Astrocyte (in vitro differentiated cells and primary cell): ENCODE results near the gene MBD5. TPM values are rescaled to one million over a fixed set of nuclear protein-coding genes. Genes with fewer than 3 reads are reported as not detected.

Experiments used
- DNase-seq: peaks from one replicate; pipeline ENCODE4 v3.0.0-alpha.2; 2010; ENCODE audit warnings: low read depth
- FAIRE-seq: peaks from 2 replicates; lab custom pipeline; 2011; peaks lifted over from hg19 to GRCh38; lab: Jason Lieb, UNC
- H2AFZ ChIP-seq: 2 replicates; pipeline ENCODE4 v1.6.0; 2012; ENCODE audit warnings: low read depth, low read length, inconsistent platforms
- H3K27ac ChIP-seq: 2 replicates; pipeline ENCODE4 v1.5.1; 2011; ENCODE audit warnings: low read depth, low read length, inconsistent platforms
- H3K27me3 ChIP-seq: 2 replicates; pipeline ENCODE4 v1.6.0; 2011; ENCODE audit warnings: low read length, inconsistent platforms; ENCODE audit not compliant: insufficient read depth
- H3K36me3 ChIP-seq: 2 replicates; pipeline ENCODE4 v1.5.1; 2011; ENCODE audit warnings: low read length, inconsistent platforms; ENCODE audit not compliant: insufficient read depth
- H3K4me1 ChIP-seq: 2 replicates; pipeline ENCODE4 v1.5.1; 2011; ENCODE audit warnings: low read length, inconsistent platforms; ENCODE audit not compliant: insufficient read depth
- H3K4me2 ChIP-seq: 2 replicates; pipeline ENCODE4 v1.6.0; 2012; ENCODE audit warnings: low read length, inconsistent platforms
- H3K4me3 ChIP-seq: 2 replicates; pipeline ENCODE4 v1.5.1; 2011; ENCODE audit warnings: low read depth, mild to moderate bottlenecking, low read length, inconsistent platforms; ENCODE audit not compliant: insufficient read depth
- H3K79me2 ChIP-seq: 2 replicates; pipeline ENCODE4 v1.6.0; 2012; ENCODE audit warnings: mild to moderate bottlenecking, low read length, inconsistent platforms; ENCODE audit not compliant: insufficient read depth
- H3K9ac ChIP-seq: 2 replicates; pipeline ENCODE4 v1.6.0; 2012; ENCODE audit warnings: mild to moderate bottlenecking, low read length, inconsistent platforms
- H3K9me3 ChIP-seq: 2 replicates; pipeline ENCODE4 v1.5.1; 2012; ENCODE audit warnings: low read depth, mild to moderate bottlenecking, low read length, inconsistent platforms; ENCODE audit not compliant: insufficient read depth
- H4K20me1 ChIP-seq: 2 replicates; pipeline ENCODE4 v1.6.0; 2012; ENCODE audit warnings: low read length, inconsistent platforms; ENCODE audit not compliant: insufficient read depth
- H3K27ac Mint-ChIP-seq: one replicate; pipeline ENCODE4 v1.8.0; 2021; ENCODE audit warnings: mild to moderate bottlenecking, mixed read lengths; ENCODE audit not compliant: unreplicated experiment
- H3K27me3 Mint-ChIP-seq: one replicate; pipeline ENCODE4 v1.8.0; 2021; ENCODE audit warnings: low read depth, mixed read lengths; ENCODE audit not compliant: unreplicated experiment
- H3K36me3 Mint-ChIP-seq: one replicate; pipeline ENCODE4 v1.8.0; 2021; ENCODE audit warnings: low read depth, mixed read lengths; ENCODE audit not compliant: unreplicated experiment
- H3K4me1 Mint-ChIP-seq: one replicate; pipeline ENCODE4 v1.8.0; 2021; ENCODE audit warnings: low read depth, mixed read lengths; ENCODE audit not compliant: unreplicated experiment
- H3K4me3 Mint-ChIP-seq: one replicate; pipeline ENCODE4 v1.8.0; 2021; ENCODE audit warnings: mild to moderate bottlenecking, moderate library complexity, mixed read lengths; ENCODE audit not compliant: unreplicated experiment
- H3K9me3 Mint-ChIP-seq: one replicate; pipeline ENCODE4 v1.8.0; 2021; ENCODE audit warnings: mild to moderate bottlenecking, mixed read lengths; ENCODE audit not compliant: unreplicated experiment
- EZH2 ChIP-seq: IDR thresholded peaks from 2 replicates; pipeline ENCODE4 v1.6.1; 2012; ENCODE audit warnings: mild to moderate bottlenecking, low read length, inconsistent platforms; ENCODE audit not compliant: insufficient read depth
- total RNA-seq: library from RNA; stranded (reverse); gene quantifications from 2 replicates; pipeline ENCODE4 v1.2.1, GENCODE V29; 2021
- TF ChIP-seq, protein P1 (sequence below): IDR thresholded peaks from 2 replicates; pipeline ENCODE4 v1.5.1; 2011; ENCODE audit warnings: low read depth, mild to moderate bottlenecking, inconsistent platforms, low read length, moderate library complexity; ENCODE audit not compliant: insufficient read depth

The MBD5 gene
- total RNA-seq, 1 donor from 2014 or later, result 53.6 TPM

DNA sequence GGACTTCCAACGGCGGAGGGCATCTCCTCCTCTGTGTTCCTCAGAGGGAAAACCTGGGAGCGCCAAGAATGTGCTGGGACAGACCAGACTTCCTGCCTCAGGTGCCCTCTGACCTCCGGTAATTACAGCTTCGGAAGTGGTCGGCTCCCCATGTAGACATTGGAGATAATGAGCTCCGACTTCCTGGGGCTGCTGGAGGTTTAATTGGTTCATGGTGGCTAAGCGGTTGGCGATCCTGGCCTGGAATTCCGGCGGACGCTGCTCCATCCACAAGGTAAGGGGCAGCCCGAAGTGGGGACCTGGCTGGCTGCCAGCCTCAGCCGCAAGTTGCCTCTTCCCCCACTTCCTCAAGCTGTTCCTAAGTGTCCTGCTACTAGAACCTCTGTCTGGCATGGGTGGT is 540.5 kb downstream of the MBD5 start:
- Histone ChIP-seq H3K4me1 (no peaks in the 10 kb centered on the region), H3K9me3 (no peaks in the 10 kb centered on the region), H3K4me3 (no peak overlapping the region), H3K27ac (no peak overlapping the region), H2AFZ (no peak overlapping the region), H3K79me2 (no peaks in the 10 kb centered on the region), H4K20me1 (no peaks in the 10 kb centered on the region), H3K27me3 (no peaks in the 10 kb centered on the region), H3K4me2 (no peak overlapping the region), H3K36me3 (no peaks in the 10 kb centered on the region), H3K9ac (no peak overlapping the region)
- H3K36me3 Mint-ChIP-seq, result no peaks in the 10 kb centered on the region
- H3K9me3 Mint-ChIP-seq, result peaks cover 10% of the 10 kb centered on the region
- FAIRE-seq, result no peak
- H3K27me3 Mint-ChIP-seq, result no peaks in the 10 kb centered on the region
- H3K27ac Mint-ChIP-seq, result no peak overlapping the region
- no peaks in the 10 kb centered on the region for H3K4me1 Mint-ChIP-seq
- DNase-seq, result no peak
- no peak for TF ChIP-seq EZH2
- TF ChIP-seq, protein P1, sequence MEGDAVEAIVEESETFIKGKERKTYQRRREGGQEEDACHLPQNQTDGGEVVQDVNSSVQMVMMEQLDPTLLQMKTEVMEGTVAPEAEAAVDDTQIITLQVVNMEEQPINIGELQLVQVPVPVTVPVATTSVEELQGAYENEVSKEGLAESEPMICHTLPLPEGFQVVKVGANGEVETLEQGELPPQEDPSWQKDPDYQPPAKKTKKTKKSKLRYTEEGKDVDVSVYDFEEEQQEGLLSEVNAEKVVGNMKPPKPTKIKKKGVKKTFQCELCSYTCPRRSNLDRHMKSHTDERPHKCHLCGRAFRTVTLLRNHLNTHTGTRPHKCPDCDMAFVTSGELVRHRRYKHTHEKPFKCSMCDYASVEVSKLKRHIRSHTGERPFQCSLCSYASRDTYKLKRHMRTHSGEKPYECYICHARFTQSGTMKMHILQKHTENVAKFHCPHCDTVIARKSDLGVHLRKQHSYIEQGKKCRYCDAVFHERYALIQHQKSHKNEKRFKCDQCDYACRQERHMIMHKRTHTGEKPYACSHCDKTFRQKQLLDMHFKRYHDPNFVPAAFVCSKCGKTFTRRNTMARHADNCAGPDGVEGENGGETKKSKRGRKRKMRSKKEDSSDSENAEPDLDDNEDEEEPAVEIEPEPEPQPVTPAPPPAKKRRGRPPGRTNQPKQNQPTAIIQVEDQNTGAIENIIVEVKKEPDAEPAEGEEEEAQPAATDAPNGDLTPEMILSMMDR, result no peak
- no peak overlapping the region for H3K4me3 Mint-ChIP-seq

DNA sequence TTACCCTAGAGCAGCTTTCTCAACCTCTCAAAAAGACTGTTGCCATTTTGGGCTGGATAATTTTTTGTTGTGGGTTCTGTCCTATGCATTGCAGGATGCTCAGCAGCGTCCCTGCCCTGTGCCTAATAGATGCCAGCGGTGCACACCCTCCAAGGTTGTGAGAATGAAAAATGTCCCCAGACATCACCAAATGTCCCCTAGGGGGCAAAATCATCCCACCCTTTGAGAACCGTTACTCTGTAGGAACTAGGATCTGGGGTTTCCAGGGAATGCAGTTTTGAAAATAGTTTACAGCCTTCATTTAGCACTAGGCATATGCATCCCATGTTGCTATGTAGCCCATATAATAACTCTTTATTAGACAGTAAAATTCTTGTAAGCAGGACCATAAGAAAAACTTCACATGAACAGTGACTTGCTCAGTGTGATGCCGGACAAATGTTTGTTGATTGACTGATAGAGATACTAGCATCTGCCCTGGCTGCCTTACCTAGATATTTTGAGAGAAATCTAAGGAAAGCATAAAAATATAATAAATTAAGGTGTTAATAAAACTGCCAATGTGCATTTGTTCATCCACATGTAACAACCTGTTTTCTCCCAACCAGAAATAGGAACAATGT is 544.5 kb downstream of the MBD5 start:
- no peak overlapping the region for H2AFZ ChIP-seq
- Mint-ChIP-seq H3K9me3 (peaks cover 3% of the 10 kb centered on the region), H3K36me3 (no peaks in the 10 kb centered on the region), H3K4me1 (no peaks in the 10 kb centered on the region), H3K27me3 (peaks cover 11% of the 10 kb centered on the region), H3K4me3 (no peak overlapping the region), H3K27ac (no peak overlapping the region)
- no peak overlapping the region for H3K4me2 ChIP-seq
- H3K9ac ChIP-seq, result no peak overlapping the region
- H3K4me3 ChIP-seq, result no peak overlapping the region
- H3K36me3 ChIP-seq, result no peaks in the 10 kb centered on the region
- no peaks in the 10 kb centered on the region for H3K4me1 ChIP-seq
- no peaks in the 10 kb centered on the region for H3K9me3 ChIP-seq
- no peaks in the 10 kb centered on the region for H3K79me2 ChIP-seq
- TF ChIP-seq, protein P1, result no peak
- TF ChIP-seq EZH2, result no peak
- FAIRE-seq (no peak), DNase-seq (no peak)
- no peak overlapping the region for H3K27ac ChIP-seq
- H4K20me1 ChIP-seq, result no peaks in the 10 kb centered on the region
- no peaks in the 10 kb centered on the region for H3K27me3 ChIP-seq

Other genes starting within 250 kb of the MBD5 start
- 22.6 and 25.2 TPM in 2 replicates for gene ACVR2A, start 176.1 kb upstream of the MBD5 start, total RNA-seq
- 39.3 and 43.8 TPM in 2 replicates for gene ORC4, start 354 bp upstream of the MBD5 start, total RNA-seq